GM12801 (cell line): ENCODE results near the gene COPB1.

Source experiments
- TF ChIP-seq, protein P1 (sequence below): IDR thresholded peaks from one replicate; pipeline ENCODE4 v1.5.1; 2011; ENCODE audit warnings: control low read depth; ENCODE audit not compliant: insufficient read length; ENCODE audit errors: extremely low read depth

Gene COPB1

DNA sequence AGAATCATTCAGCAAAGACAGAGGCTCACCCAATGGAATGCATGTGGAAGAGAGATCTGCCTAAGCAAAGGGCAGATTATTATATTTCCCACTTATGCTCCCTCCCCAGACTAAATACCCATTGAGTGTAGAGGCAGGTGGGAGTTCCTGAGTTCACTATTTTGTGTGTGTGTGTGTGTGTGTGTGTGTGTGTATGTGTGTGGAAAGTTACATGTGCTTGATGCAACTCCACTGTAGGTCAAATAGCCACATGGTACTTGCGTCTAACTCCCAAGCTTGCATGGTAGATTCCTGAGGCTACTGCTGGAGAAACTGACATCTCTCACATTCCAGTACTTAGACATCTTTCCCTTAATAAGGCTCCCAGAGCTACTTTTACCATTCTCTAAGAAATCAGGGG lies 3.4 kb upstream of the COPB1 start:
- TF ChIP-seq, protein P1, sequence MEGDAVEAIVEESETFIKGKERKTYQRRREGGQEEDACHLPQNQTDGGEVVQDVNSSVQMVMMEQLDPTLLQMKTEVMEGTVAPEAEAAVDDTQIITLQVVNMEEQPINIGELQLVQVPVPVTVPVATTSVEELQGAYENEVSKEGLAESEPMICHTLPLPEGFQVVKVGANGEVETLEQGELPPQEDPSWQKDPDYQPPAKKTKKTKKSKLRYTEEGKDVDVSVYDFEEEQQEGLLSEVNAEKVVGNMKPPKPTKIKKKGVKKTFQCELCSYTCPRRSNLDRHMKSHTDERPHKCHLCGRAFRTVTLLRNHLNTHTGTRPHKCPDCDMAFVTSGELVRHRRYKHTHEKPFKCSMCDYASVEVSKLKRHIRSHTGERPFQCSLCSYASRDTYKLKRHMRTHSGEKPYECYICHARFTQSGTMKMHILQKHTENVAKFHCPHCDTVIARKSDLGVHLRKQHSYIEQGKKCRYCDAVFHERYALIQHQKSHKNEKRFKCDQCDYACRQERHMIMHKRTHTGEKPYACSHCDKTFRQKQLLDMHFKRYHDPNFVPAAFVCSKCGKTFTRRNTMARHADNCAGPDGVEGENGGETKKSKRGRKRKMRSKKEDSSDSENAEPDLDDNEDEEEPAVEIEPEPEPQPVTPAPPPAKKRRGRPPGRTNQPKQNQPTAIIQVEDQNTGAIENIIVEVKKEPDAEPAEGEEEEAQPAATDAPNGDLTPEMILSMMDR = no peak

GRCh38 chr11:14502039-14502438 lies 2.4 kb upstream of the COPB1 start:
- TF ChIP-seq, protein P1 = no peak

GRCh38 chr11:14500181-14500651 lies 605 bp upstream of the COPB1 start:
- TF ChIP-seq, protein P1 = no peak

- TF ChIP-seq, protein P1 = no peak
Measured at GRCh38 chr11:14499178-14499559, 442 bp downstream of the COPB1 start.

DNA sequence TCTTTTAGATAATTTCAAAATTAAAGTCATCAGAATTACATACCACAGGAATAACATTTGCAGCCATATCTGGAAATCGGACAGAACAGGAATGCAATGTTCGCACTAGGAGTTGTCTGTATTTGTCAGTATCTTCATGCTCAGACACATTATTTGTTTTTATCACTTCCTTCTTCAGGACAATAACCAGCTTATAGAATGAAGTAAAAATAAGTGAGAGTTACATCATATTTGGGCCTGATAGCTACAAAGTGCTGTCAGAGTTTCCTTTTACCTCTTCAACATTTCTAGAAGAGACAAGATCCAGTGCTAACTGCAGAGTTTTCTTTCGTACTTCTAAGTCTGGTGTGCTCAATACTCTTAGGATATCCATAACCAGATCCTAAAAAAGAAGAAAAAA lies 18.9 kb downstream of the COPB1 start:
- TF ChIP-seq, protein P1 = no peak

DNA sequence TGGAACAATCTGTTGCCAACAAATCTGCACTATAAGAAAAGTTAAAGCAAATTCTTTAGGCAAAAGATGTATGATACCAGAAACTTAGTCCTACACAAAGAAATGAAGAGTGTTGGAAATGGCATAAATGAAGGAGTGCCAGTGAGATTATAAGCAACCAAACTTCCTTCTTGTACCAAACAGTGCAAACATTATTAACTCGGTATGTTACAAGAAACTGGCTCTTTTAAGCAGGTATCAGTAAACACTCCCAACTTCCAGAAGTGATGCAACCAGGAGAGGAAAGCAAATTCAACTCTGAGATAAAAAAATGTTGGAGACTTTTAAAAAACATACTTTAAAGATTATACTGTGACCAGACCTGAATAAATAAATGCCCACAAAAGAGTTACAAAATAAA lies 28.5 kb downstream of the COPB1 start:
- TF ChIP-seq, protein P1 = no peak

DNA sequence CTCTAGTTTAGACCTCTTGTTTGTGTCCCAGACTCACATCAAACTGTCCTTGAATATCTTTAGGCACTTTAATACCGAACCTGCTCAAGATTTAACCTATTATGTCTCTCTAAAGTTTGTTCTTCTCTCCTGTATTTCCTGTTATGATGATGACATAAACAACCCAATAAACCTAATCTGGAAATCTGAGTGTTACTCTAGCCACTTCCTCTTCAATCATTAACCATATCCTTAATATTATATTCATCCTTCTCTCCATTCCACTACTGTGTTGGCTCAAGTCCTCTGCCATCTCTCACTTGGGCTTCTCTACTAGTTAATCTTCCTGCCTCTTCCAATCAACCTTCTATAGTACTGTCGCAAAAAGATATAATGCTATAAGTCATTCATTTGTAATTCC lies 36.0 kb downstream of the COPB1 start:
- TF ChIP-seq, protein P1 = no peak

GRCh38 chr11:14460147-14460546 lies 39.5 kb downstream of the COPB1 start:
- TF ChIP-seq, protein P1 = no peak
